Articular chondrocyte of knee joint (primary cell): ENCODE data around the gene PRAMEF17. TPM values are rescaled to one million over a fixed set of nuclear protein-coding genes. Genes with fewer than 3 reads are reported as not detected.

Source experiments
- total RNA-seq: library from RNA; depleted of rRNA; stranded (reverse); fragments of >200 nt; gene quantifications from 2 replicates; pipeline ENCODE4 v1.2.3, GENCODE V29; 2012

Gene PRAMEF17, protein sequence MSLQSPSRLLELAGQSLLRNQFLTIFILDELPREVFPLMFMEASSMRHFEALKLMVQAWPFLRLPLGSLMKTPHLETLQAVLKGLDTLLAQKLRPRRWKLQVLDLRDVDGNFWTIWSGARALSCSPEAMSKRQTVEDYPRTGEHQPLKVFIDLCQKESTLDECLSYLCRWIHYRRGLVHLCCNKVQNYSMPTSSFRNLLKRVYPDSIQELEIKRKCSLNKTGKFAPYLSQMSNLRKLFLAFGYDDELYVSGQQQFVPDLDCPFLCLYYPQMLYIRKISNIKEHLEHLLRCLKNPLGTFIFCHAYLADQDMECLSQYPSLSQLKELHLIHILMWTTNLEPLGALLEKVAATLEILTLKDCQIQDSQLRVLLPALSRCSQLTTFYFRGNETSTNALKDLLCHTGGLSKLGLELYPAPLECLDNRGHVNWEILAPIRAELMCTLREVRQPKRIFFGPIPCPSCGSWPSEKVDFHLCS
- not detected in 2 replicates for total RNA-seq

GRCh38 chr1:13389332-13389731, at the start of gene PRAMEF17:
Gene PRAMEF17, plus strand, starts transcription at chr1:13389632. Its CDS starts 26 bp downstream, at chr1:13389658.

GRCh38 chr1:13347034-13347433, 42.4 kb upstream of the PRAMEF17 start, which contains the start of gene PRAMEF14:
Gene PRAMEF14, minus strand, starts transcription at chr1:13347134. Its CDS starts 1,820 bp downstream, at chr1:13345314.

GRCh38 chr1:13410150-13410549, 20.7 kb downstream of the PRAMEF17 start, which contains the start of gene PRAMEF20:
Gene PRAMEF20, plus strand, starts transcription at chr1:13410450. Its CDS starts 5,905 bp downstream, at chr1:13416355.

Other genes starting within 250 kb of the PRAMEF17 start
- not detected in 2 replicates for gene PRAMEF26, start 233.6 kb upstream of the PRAMEF17 start, total RNA-seq
- not detected in 2 replicates for gene HNRNPCL4, start 224.0 kb upstream of the PRAMEF17 start, total RNA-seq
- not detected in 2 replicates for gene PRAMEF9, start 217.8 kb upstream of the PRAMEF17 start, total RNA-seq
- not detected in 2 replicates for gene PRAMEF13, start 188.2 kb upstream of the PRAMEF17 start, total RNA-seq
- not detected in 2 replicates for gene PRAMEF18, start 163.5 kb upstream of the PRAMEF17 start, total RNA-seq
- not detected in 2 replicates for gene PRAMEF5, start 135.4 kb upstream of the PRAMEF17 start, total RNA-seq
- gene PRAMEF8, start 104.5 kb upstream of the PRAMEF17 start, total RNA-seq: not detected in 2 replicates
- gene PRAMEF33, start 86.1 kb upstream of the PRAMEF17 start, total RNA-seq: not detected in 2 replicates
- not detected in 2 replicates for gene PRAMEF15, start 74.1 kb upstream of the PRAMEF17 start, total RNA-seq
- gene PRAMEF14, start 42.5 kb upstream of the PRAMEF17 start, total RNA-seq: not detected in 2 replicates
- gene PRAMEF19, start 17.7 kb upstream of the PRAMEF17 start, total RNA-seq: not detected in 2 replicates
- not detected in 2 replicates for gene PRAMEF20, start 20.8 kb downstream of the PRAMEF17 start, total RNA-seq
- not detected in 2 replicates for gene LRRC38, start 124.4 kb downstream of the PRAMEF17 start, total RNA-seq
- gene PDPN, start 194.2 kb downstream of the PRAMEF17 start, total RNA-seq: 92.0 and 120 TPM in 2 replicates